ENCODE data around the gene SLC22A15.
"Not testable (repeated sequence)": the region's sequence is repeated elsewhere in the genome, so short reads cannot be mapped to it uniquely, and the experiment has no call there.

The SLC22A15 gene

DNA sequence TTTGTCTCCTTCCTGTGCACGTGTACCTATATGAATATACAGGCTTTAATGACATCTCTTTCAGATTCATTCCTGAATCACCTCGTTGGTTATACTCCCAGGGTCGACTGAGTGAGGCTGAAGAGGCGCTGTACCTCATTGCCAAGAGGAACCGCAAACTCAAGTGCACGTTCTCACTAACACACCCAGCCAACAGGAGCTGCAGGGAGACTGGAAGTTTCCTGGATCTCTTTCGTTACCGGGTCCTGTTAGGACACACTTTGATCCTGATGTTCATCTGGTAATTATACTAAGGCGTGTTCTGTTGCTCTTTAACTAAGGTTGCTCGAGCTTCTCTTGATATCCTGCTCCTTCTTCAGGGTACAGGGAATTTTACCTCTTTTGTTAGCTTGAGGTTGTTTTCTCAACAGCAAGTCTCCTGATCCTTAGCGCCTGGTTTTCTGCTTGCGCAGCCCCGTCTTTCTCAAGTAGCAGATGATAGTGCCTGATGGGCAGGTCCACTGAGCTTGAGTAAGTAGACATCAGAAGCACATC is 55.1 kb downstream of the SLC22A15 start:
- no peak for DNase-seq (ENCODE audit: low read depth)

DNA sequence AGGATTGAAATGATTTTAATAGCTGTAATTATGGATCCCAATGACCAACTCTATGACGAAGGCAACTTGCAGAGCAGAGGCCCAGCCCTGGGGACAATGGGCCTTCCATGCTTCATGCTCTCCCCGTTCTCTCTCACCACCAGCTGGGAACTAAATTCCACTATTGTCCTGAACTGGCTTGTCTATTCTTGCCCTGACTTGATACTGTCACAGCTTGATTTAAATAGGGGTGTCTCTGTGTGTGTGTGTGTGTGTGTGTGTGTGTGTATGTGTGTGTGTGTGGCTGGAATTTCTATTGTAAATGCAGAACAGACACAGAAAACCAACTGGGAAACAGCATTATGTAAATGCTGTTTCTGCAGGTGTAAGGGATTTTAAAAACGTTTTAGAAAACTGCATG is 57.0 kb downstream of the SLC22A15 start:
- DNase-seq (ENCODE audit: low read depth): no peak

DNA sequence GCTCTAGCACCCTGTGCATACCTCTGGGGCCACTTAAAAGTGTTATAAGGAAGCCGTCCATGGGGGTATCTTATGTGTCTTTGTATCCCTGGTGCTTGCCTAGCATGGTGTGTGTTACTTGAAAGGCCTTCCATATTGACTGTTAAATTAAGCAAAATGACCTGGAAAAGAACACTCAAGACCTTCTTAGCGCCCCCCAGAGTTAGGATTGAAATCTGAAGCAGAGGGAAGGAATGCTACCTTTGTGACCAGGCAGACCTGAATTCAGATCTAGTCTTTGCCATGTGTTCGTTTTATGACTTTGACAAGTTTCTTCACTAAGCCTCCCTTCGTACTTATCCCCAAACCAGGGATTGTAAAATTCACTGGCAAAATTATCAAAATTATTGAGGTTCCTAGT is 59.9 kb downstream of the SLC22A15 start:
- no peak for DNase-seq (ENCODE audit: low read depth)

DNA sequence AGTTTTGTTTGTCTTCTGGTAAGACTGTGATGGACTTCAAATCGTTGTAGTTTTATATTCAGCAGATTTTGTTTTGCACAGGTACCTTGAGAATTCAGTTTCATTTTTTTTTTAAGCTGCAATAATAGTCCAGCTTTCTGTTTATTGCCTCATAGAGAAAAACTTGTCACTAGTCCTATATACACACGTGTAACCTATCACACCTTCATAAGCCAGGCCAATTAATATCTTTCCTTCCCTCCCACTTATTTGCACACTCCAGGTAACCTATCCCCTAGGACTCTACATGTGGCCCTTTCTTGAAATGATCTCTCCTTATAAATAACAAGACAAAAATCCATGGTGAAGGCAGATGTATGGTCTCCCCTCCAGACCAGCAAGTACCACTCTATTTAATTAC is 62.4 kb downstream of the SLC22A15 start:
- no peak for DNase-seq (ENCODE audit: low read depth)

DNA sequence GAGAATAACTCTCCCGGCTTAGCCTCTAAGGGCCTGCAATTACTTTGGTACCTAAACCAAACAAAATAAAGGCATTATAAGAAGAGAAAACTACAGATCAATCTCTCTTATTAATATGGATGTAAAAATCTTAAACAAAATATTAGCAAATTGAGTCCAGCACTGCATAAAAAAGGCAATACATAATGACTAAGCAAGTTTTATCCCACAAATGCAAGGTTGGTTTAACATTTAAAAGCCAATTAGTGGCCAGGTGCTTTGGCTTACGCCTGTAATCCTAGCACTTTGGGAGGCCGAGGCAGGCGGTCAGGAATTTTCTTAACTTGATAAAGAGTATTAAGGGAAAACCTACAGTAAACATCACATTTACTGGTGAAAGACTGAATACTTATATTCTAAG is 67.8 kb downstream of the SLC22A15 start:
- no peak for DNase-seq (ENCODE audit: low read depth)

DNA sequence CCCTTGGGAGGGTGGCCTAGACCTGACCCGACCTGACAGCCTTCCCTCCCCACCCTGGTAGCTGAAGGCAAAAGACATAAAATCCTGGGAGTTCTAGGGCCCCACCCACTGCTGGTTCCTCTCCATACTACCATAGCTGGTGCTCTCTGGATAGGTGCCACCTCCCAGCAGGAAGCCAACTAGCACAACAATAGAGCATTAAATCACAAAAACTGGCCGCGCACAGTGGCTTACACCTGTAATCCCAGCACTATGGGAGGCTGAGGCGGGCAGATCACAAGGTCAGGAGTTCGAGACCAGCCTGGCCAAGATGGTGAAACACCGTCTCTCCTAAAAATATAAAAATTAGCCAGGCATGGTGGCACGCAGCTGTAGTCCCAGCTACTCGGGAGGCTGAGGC is 70.6 kb downstream of the SLC22A15 start:
- DNase-seq (ENCODE audit: low read depth): not testable (repeated sequence)

DNA sequence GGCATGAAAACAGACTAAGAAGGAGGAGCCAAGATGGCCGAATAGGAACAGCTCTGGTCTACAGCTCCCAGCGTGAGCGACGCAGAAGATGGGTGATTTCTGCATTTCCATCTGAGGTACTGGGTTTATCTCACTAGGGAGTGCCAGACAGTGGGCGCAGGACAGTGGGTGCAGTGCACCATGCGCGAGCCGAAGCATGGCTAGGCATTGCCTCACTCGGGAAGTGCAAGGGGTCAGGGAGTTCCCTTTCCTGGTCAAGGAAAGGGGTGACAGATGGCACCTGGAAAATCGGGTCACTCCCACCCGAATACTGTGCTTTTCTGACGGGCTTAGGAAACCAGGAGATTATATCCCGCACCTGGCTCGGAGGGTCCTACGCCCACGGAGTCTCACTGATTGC is 75.6 kb downstream of the SLC22A15 start:
- not testable (repeated sequence) for DNase-seq (ENCODE audit: low read depth)

DNA sequence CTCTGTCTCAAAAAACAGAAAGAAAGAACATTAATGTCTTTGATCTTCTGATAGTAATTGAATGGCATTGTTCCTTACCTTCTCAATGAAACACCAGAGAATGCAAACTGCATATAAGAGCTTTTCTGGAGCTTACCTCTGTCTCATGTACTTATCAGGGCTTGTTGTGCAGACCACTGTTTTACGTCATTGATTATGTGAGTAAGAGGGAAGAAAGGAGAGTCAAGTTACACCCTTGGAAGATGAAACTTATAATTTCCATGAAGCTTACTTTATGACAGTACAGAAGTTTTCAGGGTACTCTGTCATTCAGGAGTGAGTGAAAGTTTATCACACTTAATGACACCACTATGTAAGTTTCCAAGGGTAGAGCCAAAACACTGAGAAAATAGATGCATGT is 85.9 kb downstream of the SLC22A15 start:
- DNase-seq (ENCODE audit: low read depth): no peak

DNA sequence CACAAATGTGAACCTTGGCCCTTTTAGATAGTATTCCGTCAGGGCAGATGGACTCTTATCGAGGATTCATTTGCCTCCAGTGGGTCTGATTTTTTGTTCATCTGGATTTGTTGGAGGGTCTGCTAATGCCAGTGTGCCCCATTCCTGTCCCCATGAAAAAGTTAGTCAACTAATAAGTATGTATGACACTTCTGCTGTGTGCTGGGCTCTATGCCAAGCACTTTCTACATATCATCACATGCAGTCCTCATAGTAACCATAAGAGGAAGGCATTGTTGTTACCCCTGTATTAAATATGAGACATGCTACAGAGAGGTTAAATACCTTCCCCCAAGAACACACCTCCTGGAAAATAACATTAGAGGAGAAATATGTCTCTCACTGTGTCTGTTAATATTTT is 88.3 kb downstream of the SLC22A15 start:
- no peak for DNase-seq (ENCODE audit: low read depth)

DNA sequence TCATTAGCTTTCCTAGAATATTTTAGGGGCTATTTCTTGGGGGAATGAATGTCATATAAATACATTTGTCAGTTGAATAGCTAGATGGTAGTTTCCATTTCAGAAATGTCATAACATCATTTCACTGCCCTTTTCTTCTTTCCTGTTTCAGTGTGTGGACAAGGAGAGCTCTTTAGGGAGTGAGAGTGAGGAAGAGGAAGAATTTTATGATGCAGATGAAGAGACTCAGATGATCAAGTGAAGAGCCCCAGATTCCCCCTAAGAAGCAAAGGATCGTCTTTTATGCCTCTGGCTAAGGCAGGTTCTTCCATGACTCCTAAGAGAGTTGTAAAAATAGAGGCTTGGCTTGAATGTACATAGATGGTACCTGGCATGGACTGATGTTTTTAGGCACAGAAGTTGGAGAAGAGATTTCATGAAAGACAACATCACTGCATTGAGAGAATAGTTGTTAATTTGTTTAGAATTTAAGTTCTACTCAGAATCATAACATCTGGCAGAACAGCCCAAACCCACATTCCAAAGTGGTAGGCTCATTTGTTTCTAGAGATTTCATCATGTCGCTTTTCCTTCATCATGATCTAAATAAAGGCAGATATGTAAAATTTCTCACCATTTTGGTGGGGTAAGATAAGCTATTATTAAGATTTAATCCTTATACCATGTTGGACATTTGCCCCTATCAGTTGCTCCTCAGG is 90.7 kb downstream of the SLC22A15 start:
- no peak for DNase-seq (ENCODE audit: low read depth)

DNA sequence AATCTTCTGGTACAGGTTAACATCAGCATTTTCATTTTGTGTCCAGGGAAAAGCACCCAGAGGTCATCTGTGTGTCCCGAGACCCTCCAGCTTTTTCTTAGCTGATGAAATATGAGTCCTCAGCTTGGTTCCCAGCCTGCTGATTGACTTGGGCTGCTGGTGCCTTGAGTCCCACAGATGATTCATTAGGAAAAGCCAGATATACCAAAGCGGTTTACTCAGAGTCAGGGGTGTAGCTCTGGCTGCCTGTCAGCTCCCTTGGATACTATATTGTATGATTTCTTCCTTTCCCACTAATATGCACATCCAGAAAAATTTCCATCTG is 91.2 kb downstream of the SLC22A15 start:
- DNase-seq (ENCODE audit: low read depth): no peak

DNA sequence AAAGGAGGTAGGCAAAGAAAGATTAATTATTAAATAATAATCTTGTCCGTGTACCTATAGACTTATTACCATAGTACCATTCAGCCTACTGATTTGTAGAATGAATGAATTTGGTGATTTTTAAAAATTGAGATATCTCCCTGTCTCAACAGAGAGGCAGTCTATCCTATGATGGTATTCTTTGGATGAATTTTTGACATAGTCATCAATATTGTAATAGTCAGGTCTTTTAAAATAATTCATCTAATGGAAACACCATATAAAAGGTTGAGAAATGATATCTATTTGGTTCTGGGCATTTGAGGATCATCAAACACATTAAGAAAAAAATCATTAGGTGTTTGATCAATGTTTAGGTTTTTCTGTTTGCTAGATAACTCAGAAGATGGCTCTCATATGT is 99.3 kb downstream of the SLC22A15 start:
- DNase-seq (ENCODE audit: low read depth): no peak

DNA sequence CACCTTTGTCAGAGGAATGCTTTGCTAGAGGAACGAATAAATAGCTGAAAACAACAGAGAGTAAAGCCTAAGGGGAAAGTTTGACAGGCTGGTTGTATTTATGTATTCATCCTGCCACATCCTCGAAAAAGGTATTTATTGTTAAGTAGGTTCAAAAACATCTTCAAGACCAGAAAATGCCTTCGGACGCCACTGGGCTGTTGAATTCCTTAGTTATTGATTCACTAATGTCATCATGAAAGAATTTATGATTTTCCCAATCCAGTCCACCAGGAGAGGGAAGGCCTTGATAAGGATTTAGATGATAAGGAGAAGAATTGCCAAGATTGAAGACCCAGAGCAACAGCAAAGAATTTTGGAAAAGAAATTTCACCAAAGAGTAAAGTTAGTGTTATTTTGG is 99.7 kb downstream of the SLC22A15 start:
- no peak for DNase-seq (ENCODE audit: low read depth)

DNA sequence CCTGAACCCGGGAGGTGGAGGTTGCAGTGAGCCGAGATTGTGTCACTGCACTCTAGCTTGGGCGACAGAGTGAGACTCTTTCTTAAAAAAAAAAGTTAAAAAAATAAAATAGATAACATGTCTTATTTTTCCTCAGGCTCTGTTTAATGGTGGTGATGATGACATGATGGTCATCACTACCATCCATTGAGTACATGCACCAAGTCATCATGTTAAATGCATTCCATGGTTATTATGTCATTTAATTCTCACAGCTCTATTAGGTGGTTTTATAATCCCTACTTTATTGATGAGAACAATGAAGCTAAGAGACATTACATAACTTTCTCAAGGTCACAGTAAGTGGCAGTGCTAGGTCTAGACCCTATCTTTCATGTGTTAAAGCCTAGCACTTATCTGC is 100.5 kb downstream of the SLC22A15 start:
- no peak for DNase-seq (ENCODE audit: low read depth)

DNA sequence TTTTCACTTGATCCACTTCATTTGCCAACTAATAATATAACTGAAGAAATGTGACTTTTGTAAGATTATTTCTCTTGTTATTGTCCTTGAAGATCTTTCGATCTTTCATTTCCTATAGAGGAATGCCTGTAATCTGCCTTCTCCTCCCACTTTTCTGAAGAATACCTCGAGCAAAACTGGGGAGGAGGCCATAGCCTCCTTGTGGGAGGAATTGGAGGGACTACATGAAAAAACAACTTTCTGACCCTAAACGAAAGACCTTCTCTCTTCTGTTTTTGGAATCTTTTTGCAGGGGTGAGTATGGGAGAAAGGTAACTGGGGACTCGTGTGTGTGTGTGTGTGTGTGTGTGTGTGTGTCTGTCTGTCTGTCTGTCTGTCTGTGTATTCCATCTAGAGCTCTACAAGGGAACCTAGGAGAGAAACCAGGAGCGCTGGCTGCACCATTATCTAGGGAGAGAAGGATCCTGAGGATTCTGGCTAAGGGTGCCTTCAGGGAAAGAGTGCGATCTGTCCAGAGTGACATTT is 102.4 kb downstream of the SLC22A15 start:
- DNase-seq (ENCODE audit: low read depth): no peak

DNA sequence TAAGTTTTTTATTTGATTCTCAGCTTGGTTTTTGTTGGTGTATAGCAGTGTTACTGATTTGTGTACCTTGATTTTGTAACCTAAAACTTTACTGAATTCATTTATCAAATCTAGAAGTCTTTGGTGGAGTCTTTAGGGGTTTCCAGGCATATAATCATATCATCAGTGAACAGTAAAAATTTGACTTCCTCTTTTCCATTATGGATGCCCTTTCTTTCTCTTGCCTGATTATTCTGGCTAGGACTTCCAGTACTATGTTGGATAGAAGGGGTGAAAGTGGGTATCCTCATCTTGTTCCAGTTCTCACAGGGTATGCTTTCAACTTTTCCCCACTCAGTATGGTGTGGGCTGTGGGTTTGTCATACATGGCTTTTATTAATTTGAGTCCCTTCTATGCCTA is 111.3 kb downstream of the SLC22A15 start:
- DNase-seq (ENCODE audit: low read depth): no peak

DNA sequence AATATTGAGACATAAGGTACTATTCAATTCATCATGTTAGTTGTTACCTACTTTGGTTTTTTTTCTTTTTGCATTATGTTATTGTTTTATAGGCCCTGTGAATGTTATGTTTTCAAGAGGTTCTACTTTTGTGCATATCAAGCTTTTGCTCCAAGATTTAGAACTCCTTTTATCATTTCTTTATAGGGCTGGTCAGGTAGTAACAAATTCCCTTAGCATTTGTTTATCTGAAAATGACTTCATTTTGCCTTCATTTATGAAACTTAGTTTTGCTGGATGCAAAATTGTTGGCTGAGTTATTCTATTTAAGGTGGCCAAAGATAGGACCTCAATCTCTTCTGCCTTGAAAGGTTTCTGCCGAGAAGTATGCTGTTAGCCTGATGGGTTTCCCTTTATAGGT is 113.6 kb downstream of the SLC22A15 start:
- DNase-seq (ENCODE audit: low read depth): no peak

DNA sequence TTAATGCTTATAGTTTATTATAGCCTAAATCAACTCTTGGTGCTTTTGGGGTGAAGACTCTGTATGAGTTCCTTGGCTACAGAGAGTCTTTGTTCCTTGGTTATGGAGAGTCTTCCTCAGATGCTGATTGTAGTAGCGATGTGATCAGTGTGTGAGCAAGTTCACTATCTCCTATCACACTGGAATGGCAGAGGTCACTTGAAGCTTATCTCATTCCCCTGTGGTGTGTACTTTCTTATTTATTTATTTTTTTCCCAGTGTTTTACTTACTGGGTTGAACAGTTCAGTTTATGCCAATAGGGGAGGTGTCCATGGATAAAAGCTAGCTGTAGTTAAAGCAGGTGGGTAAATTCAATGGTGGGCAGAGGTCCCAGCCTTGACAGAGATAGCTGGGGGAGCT is 114.8 kb downstream of the SLC22A15 start:
- DNase-seq (ENCODE audit: low read depth): no peak

DNA sequence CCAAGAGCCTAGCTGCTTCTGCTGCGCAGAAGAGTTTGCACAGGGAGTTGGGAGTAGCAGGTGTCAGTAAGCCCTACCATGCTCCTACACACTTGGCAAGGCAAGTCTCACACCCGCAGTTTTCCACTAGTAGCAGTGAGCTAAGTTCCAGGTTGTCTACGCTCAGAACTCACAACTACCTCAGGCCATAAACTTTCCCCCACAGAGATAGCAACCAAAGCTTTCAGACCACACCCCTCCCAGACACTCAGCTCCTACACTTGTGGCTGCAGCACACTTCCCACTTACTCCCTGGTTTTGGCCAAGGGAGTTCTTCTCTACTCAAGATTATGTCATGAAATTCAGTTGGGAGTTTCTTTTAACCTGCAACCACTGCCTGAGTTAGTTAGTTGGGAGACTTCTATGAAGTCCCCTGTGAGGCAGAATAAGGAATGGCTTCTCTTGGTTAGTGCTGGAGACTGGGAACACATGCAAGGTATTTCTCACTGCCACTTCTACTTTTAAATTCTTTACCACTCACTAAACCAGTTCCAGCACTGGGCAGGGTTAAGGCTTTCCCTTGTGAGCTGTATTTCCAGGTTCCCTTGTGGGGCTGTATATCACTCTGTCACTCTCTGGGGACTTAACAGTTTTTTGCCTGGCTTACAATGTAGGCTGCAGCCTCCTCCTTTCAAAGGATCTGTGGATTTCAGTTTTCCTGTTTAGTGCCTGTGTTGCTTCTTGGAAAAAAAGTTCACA is 116.6 kb downstream of the SLC22A15 start:
- DNase-seq (ENCODE audit: low read depth): no peak

DNA sequence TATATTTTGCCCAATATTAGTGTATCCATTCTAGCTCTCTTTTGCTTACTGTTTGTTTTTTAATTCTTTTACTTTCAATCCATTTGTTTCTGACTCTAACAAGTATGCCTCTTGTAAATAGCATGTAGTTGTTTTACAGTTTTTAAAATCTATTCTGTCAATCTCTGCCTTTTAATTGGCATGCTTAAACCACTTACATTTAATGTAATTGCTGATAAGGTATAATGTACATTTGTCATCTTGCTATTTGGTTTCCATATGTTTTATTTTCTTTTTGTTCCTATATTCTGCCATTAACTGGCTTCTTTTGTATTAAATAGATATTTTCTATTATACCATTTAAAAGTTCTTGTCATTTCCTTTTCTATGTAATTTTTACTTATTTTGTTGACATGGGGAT is 118.7 kb downstream of the SLC22A15 start:
- DNase-seq (ENCODE audit: low read depth): no peak

DNA sequence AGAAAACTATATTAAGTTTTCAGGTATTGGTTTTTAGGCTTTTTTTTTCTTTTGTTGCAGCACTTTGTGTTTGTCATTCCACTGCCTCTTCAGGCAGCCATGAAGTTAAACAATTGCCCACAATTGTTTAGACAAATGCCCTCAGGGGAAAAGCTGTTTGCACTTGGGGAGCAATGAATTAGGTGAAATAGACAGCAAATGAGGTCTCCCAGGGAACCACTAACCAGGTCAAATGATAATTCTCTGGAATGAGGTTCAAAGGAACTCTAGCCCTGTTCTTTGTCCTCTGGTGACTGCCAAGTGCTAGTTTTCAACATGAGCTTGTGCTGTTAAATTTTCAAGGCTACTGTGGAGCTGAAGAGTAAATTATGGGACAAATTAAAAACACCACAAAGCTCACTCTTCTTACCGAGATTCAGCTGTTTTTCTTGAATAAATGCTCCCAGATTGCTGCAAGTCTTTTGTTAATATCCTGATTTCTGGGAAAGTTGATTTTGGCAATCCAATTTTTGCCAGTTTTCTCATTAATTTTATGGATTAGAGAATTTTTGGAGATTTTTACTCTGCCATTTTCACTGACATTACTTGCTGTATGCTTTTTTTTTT is 119.8 kb downstream of the SLC22A15 start:
- no peak for DNase-seq (ENCODE audit: low read depth)

DNA sequence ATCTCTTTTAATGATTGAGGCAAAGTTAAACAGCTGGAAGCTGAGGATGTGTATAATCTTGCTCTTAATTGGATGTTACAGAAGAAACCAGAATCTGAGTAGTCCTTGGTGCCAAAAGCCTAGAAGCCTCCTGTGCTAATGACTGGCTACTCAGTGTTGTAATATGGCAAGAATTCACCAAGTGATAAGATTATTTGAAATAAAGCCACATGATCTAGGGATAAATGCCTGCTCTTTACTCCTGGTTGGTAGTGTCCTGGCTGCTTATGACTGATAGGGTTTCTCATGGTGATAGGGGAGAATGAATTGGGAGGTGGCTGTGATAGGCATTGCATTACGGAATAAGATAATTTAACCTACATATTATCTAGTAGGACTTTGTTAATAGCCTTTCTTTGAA is 121.3 kb downstream of the SLC22A15 start:
- DNase-seq (ENCODE audit: low read depth): no peak

DNA sequence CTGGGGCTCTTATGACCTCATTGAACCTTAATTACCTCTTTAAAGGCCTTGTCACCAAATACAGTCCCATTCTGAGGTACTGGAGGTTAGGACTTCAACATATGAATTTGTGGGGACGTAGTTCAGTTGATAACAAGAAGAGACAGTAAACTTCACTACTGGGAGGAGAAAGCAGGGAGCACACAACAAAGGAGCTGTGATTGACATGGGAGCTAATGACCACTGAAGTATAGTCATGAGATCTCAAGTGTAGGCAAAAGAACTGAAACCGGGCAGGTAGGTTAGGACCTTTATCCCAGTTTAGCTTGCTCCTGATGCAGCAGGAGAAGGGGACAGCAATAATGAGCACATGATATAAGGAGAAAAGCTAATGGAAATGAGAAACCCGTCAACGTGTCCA is 123.1 kb downstream of the SLC22A15 start:
- no peak for DNase-seq (ENCODE audit: low read depth)

Data from activated gamma-delta T cell treated with anti-CD3 and anti-CD28 coated beads, Interleukin-2, amount 50 U/mL, for 16 hours (primary cell).